ENCODE results near the gene KRT34. TPM values are rescaled to one million over a fixed set of nuclear protein-coding genes. Genes with fewer than 3 reads are reported as not detected.

Gene KRT34
- polyA plus RNA-seq, 1 of the 3 experiments (the other 2 are of a cell fraction): 0.08 TPM

Other genes with a start within 250 kb of the KRT34 start
- gene KRTAP4-6, start 241.8 kb downstream of the KRT34 start, polyA plus RNA-seq (2012; rRNA removed): not detected in 2 replicates
- gene KRTAP4-5, start 232.5 kb downstream of the KRT34 start, polyA plus RNA-seq (2012; rRNA removed): not detected in 2 replicates
- not detected in 2 replicates for gene KRTAP4-4, start 221.6 kb downstream of the KRT34 start, polyA plus RNA-seq (2012; rRNA removed)
- gene KRTAP4-3, start 214.1 kb downstream of the KRT34 start, polyA plus RNA-seq (2012; rRNA removed): not detected in 2 replicates
- gene KRTAP4-2, start 204.1 kb downstream of the KRT34 start, polyA plus RNA-seq (2012; rRNA removed): not detected in 2 replicates
- not detected in 2 replicates for gene KRTAP4-1, start 197.4 kb downstream of the KRT34 start, polyA plus RNA-seq (2012; rRNA removed)
- not detected in 2 replicates for gene KRTAP9-1, start 192.4 kb downstream of the KRT34 start, polyA plus RNA-seq (2012; rRNA removed)
- gene KRTAP9-2, start 155.7 kb downstream of the KRT34 start, polyA plus RNA-seq (2012; rRNA removed): not detected in 2 replicates
- gene KRTAP9-3, start 149.9 kb downstream of the KRT34 start, polyA plus RNA-seq (2012; rRNA removed): not detected in 2 replicates
- gene KRTAP9-8, start 144.3 kb downstream of the KRT34 start, polyA plus RNA-seq (2012; rRNA removed): not detected in 2 replicates
- gene KRTAP9-4, start 132.6 kb downstream of the KRT34 start, polyA plus RNA-seq (2012; rRNA removed): not detected in 2 replicates
- gene KRTAP9-9, start 126.9 kb downstream of the KRT34 start, polyA plus RNA-seq (2012; rRNA removed): not detected in 2 replicates
- not detected in 2 replicates for gene KRTAP9-6, start 116.9 kb downstream of the KRT34 start, polyA plus RNA-seq (2012; rRNA removed)
- not detected in 2 replicates for gene KRTAP9-7, start 106.6 kb downstream of the KRT34 start, polyA plus RNA-seq (2012; rRNA removed)
- gene KRTAP29-1, start 79.5 kb downstream of the KRT34 start, polyA plus RNA-seq (2012; rRNA removed): not detected in 2 replicates
- not detected in 2 replicates for gene KRTAP16-1, start 73.0 kb downstream of the KRT34 start, polyA plus RNA-seq (2012; rRNA removed)
- not detected in 2 replicates for gene KRTAP17-1, start 66.6 kb downstream of the KRT34 start, polyA plus RNA-seq (2012; rRNA removed)
- not detected in 2 replicates for gene KRT33A, start 31.5 kb downstream of the KRT34 start, polyA plus RNA-seq (2012; rRNA removed)
- 0.08 TPM in 1 of 2 replicates, not detected in the other for gene KRT33B, start 12.5 kb downstream of the KRT34 start, polyA plus RNA-seq (2012; rRNA removed)
- gene KRT31, start 15.3 kb upstream of the KRT34 start, polyA plus RNA-seq (2012; rRNA removed): 0.03 TPM in 1 of 2 replicates, not detected in the other
- not detected in 2 replicates for gene KRT37, start 42.3 kb upstream of the KRT34 start, polyA plus RNA-seq (2012; rRNA removed)
- not detected in 2 replicates for gene KRT38, start 58.7 kb upstream of the KRT34 start, polyA plus RNA-seq (2012; rRNA removed)
- gene KRT32, start 85.1 kb upstream of the KRT34 start, polyA plus RNA-seq (2012; rRNA removed): not detected in 2 replicates
- gene KRT35, start 98.8 kb upstream of the KRT34 start, polyA plus RNA-seq (2012; rRNA removed): not detected in 2 replicates
- gene KRT36, start 107.6 kb upstream of the KRT34 start, polyA plus RNA-seq (2012; rRNA removed): not detected in 2 replicates
- 0.39 and 0.67 TPM in 2 replicates for gene KRT13, start 123.3 kb upstream of the KRT34 start, polyA plus RNA-seq (2012; rRNA removed)
- gene KRT15, start 136.6 kb upstream of the KRT34 start, polyA plus RNA-seq (2012; rRNA removed): 16.9 and 17.0 TPM in 2 replicates
- 1.8 and 2.5 TPM in 2 replicates for gene KRT19, start 146.0 kb upstream of the KRT34 start, polyA plus RNA-seq (2012; rRNA removed)
- not detected in 2 replicates for gene KRT9, start 189.8 kb upstream of the KRT34 start, polyA plus RNA-seq (2012; rRNA removed)
- gene KRT14, start 204.6 kb upstream of the KRT34 start, polyA plus RNA-seq (2012; rRNA removed): not detected in 2 replicates
- gene KRT16, start 230.5 kb upstream of the KRT34 start, polyA plus RNA-seq (2012; rRNA removed): not detected in 2 replicates
- 0.19 and 0.39 TPM in 2 replicates for gene KRT17, start 242.3 kb upstream of the KRT34 start, polyA plus RNA-seq (2012; rRNA removed)